Neutrophil (primary cell): ENCODE measurements around the gene CNPY1.

Experiments
- H3K27ac ChIP-seq: fragments of 200-600 bp; sonication (generic); 2 replicates; pipeline ENCODE4 v1.5.1; 2016; ENCODE audit warnings: mild to moderate bottlenecking, moderate library complexity
- H3K27me3 ChIP-seq: fragments of 200-600 bp; sonication (generic); 2 replicates; pipeline ENCODE4 v1.6.0; 2016; ENCODE audit warnings: mild to moderate bottlenecking
- H3K36me3 ChIP-seq: fragments of 200-600 bp; sonication (generic); 2 replicates; pipeline ENCODE4 v1.5.1; 2017
- H3K4me1 ChIP-seq, 2 experiments: fragments of 200-600 bp in 1 of 2; sonication (generic) in 1 of 2; 1 replicate in 1 of 2; 2 replicates in 1 of 2; pipeline versions ENCODE4 v1.5.1 to v1.6.1; 2013 to 2016; ENCODE audit warnings: low read depth in 1 of 2, low read length in 1 of 2, mild to moderate bottlenecking in 1 of 2, moderate library complexity in 1 of 2; ENCODE audit not compliant: control insufficient read depth in 1 of 2, insufficient read depth in 1 of 2
- H3K4me3 ChIP-seq, 2 experiments: fragments of 200-600 bp in 1 of 2; sonication (generic) in 1 of 2; 1 replicate in 1 of 2; 2 replicates in 1 of 2; pipeline ENCODE4 v1.5.1; 2013 to 2016; ENCODE audit warnings: low read depth in 1 of 2, low read length in 1 of 2, mild to moderate bottlenecking in 1 of 2, moderate library complexity in 1 of 2
- H3K9me3 ChIP-seq: fragments of 200-600 bp; sonication (generic); 2 replicates; pipeline ENCODE4 v1.5.1; 2016
- CTCF ChIP-seq: fragments of 200-600 bp; sonication (generic); IDR thresholded peaks from 2 replicates; pipeline ENCODE4 v1.5.1; 2016; ENCODE audit warnings: antibody characterized with exemption

CNPY1 gene

GRCh38 chr7:155466142-155466813 lies 80.1 kb downstream of the CNPY1 start:
- Histone ChIP-seq H3K9me3 (no peaks in the 10 kb centered on the region), H3K27me3 (peaks cover 100% of the 10 kb centered on the region)

GRCh38 chr7:155465761-155466141 lies 80.6 kb downstream of the CNPY1 start:
- Histone ChIP-seq H3K4me3 (no peak overlapping the region), H3K36me3 (no peaks in the 10 kb centered on the region), H3K27ac (no peak overlapping the region), H3K9me3 (no peaks in the 10 kb centered on the region), H3K27me3 (peaks cover 100% of the 10 kb centered on the region), H3K4me1 (peaks cover 3 to 8% of the 10 kb centered on the region in 2 experiments)
- no peak for TF ChIP-seq CTCF

More at GRCh38 chr7:155466142-155466813, 80.1 kb downstream of the CNPY1 start:
- no peaks in the 10 kb centered on the region for H3K36me3 ChIP-seq
- no peak overlapping the region for H3K27ac ChIP-seq
- H3K4me1 ChIP-seq = peaks cover 3 to 8% of the 10 kb centered on the region in 2 experiments
- no peak for TF ChIP-seq CTCF
- no peak overlapping the region for H3K4me3 ChIP-seq

- H3K36me3 ChIP-seq = no peaks in the 10 kb centered on the region
- no peaks in the 10 kb centered on the region for H3K9me3 ChIP-seq
- no peak overlapping the region for H3K4me3 ChIP-seq
- no peak for TF ChIP-seq CTCF
- H3K27me3 ChIP-seq = peaks cover 100% of the 10 kb centered on the region
- no peak overlapping the region for H3K27ac ChIP-seq
- H3K4me1 ChIP-seq = peaks cover 3 to 8% of the 10 kb centered on the region in 2 experiments
Measured at GRCh38 chr7:155464948-155465739, 81.2 kb downstream of the CNPY1 start.

- no peaks in the 10 kb centered on the region for H3K36me3 ChIP-seq
- H3K27ac ChIP-seq = no peak overlapping the region
- peaks cover 100% of the 10 kb centered on the region for H3K27me3 ChIP-seq
- H3K9me3 ChIP-seq = no peaks in the 10 kb centered on the region
- peaks cover 3 to 10% of the 10 kb centered on the region in 2 experiments for H3K4me1 ChIP-seq
- no peak overlapping the region for H3K4me3 ChIP-seq
- TF ChIP-seq CTCF = no peak
Measured at GRCh38 chr7:155464183-155464582, 82.2 kb downstream of the CNPY1 start.

- peaks cover 100% of the 10 kb centered on the region for H3K27me3 ChIP-seq
- peaks cover 8 to 18% of the 10 kb centered on the region in 2 experiments for H3K4me1 ChIP-seq
- H3K36me3 ChIP-seq = no peaks in the 10 kb centered on the region
- H3K4me3 ChIP-seq = no peak overlapping the region
- no peak for TF ChIP-seq CTCF
- no peak overlapping the region for H3K27ac ChIP-seq
- no peaks in the 10 kb centered on the region for H3K9me3 ChIP-seq
Measured at GRCh38 chr7:155463114-155463811, 83.1 kb downstream of the CNPY1 start.
